ENCODE results near the gene CIPC.
A peak's percentile ranks its signal among the peaks of the same experiment; 100 is the strongest.

CIPC gene

DNA sequence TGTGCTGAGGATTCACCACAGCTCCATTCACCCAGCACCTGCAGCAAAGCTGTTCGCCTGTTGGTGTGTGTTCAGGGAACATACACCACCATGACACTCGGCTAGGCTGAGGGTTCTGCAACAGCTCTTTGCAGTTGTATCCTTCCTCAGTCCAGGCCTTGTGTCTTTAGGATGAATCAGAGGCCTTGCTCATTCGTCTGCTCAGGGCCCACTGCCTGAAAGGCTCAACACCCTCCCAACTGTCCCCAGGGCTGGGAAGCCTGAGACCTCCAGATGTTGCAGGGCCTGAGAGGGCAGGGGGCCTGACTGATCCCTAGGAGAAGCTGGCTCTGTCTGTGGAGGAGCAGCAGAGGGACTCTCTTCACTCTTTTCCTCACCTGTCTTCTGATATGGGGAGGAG lies 32.3 kb downstream of the CIPC start:
- no peak for DNase-seq

DNA sequence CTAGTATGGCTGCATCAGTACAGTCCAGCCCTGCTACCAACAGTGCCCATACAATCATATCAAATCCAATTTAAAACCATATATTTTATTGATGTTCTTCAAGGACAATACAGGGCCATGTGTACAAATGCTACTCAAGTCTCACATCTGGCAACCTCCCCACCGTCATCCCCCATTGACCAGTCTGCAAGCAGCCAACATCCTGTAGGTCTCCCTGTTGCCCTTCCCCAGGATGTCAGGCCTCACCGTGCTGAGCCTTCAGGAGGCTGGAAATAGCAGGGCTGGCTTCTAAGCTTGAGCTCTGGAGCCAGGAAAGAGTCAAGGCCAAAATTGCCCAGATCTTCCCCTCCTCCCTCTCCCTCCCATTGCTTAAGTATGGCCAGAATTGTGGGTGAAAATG lies 33.1 kb downstream of the CIPC start:
- DNase-seq: no peak

DNA sequence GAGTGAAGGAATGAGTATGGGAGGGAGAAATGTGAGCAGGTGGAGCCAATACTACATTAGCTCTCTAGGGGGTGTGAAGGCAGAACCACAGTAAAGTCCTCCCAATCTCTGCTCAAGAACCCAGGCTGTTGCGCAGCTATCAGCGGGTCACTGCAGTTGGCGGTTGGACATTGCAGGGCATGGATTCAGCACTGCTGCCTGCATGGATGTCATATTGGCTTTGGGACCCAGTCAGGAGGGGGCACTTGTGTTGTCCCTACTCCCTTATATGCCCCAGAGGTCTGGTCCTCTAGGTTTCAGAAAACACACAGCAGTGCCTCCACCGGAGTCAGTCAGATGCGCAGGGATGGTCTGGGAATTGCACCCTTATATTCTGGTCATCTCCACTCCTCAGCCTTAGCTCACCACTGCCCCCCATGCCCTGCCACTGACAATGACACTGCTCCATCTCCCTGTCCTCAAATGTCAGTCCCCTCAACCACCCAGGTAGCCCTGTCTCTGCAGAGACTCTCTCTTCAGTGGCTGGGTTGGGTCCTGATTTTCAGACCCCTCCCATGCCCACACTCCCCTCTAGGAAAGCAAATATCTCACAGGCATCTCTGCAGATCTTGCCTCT lies 33.9 kb downstream of the CIPC start:
- DNase-seq: no peak

GRCh38 chr14:77133720-77134338 lies 35.8 kb downstream of the CIPC start:
- DNase-seq: peak; percentile 9

DNA sequence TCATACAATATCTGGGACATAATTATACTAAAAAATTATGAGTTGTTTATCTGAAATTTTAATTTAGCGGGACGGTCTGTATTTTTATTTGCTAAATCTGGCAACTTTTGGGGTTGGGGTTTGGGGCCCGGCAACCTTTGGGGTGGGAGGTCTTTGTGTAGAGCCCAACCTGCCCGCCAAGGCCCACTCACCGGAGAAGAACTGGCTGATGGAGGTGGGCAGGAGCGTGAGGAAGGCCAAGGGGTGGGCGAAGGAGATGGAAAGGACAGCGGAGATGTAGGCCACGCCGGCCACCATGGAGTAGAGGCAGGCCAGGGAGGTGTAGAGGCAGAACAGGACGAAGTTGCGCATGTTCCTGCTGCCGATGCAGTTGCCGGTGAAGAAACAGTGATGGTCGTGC lies 41.0 kb downstream of the CIPC start:
- no peak for DNase-seq

DNA sequence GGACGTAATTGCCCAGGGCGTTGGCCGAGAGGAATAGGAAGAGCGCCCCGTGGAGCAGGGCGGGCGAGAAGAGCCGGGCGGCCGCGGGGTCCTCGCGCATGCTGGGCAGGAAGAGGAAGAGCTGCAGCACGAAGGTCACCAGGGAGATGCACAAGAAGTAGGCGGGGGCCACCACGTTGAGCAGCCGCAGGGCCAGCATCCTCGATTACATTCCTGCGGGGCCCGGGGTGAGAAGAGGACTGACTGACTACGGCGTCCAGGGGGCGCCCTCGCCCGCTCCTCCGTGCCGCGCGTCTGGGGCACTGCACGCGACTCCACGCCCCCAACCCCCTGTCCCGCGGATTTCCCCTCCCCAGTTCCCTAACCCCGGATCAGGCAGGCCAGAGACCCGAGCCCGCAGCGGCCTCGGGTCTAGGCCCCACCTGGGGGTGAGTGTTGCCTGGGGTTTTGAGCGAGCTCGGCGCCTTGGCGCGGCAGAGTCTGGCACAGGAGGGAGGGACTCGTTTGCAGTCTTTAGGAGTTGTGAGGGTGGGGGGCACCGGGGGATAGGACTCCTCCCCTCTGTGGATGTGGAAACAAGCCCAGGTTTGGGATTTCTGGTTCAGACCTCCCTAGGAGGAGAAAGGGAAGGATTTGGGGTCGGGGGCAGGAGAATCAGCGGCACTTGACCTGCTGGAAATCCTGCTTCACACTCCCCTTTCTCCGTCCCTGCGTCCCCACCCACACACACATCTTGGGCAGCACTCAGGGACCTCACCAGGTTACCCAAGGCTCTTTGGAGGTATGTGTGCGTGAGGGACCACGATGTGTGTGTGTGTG lies 41.7 kb downstream of the CIPC start:
- peak; percentile 73 for DNase-seq

GRCh38 chr14:77140359-77141213 lies 42.5 kb downstream of the CIPC start:
- DNase-seq: peak; percentile 45

DNA sequence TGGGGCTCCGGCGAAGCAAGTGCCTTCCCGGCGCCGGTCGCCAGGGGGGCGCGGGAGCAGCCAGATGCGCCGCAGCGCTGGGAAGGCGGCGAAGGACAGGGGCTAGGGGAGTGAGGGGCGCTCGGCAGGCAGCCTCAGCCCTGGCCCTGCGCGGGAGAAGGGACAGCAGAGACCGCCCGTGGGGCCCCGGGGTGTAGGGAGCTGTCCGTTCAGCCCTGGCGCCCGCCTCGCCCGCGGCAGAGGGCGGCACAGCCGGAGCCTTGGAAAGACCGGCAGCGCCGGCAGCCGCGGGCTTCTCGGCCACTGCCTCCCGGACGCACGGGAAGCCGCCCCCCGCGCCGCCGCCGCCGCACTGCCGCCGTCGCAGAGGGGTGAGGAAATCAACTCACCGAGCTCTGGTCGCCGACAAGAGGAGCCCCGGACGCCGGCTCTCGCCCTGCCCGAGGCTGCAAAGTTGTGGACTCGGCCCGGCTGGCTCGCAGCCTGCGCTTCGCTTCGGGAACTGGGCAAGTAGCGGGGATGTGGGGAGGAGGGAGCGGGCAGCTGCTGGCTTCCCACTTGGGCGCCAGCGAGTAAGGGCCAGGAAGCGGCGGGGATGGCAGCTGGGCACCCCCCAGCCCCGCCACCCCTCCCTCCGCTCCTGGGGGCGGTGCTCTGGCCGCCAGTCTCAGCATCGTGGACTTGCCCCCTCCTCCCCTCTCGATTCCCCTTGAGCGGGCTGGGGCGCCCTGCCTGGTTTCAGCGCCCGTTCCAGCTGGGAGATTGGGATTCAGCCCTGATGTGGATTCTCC lies 43.4 kb downstream of the CIPC start, which contains the start of gene ZDHHC22:
TSS of gene ZDHHC22 (minus strand) at position 578 of the 791 bp plus-strand sequence. CDS start 2,053 bp downstream, outside the sequence.
- DNase-seq: peak; percentile 59

GRCh38 chr14:77142005-77142800 lies 44.1 kb downstream of the CIPC start:
- no peak for DNase-seq

DNA sequence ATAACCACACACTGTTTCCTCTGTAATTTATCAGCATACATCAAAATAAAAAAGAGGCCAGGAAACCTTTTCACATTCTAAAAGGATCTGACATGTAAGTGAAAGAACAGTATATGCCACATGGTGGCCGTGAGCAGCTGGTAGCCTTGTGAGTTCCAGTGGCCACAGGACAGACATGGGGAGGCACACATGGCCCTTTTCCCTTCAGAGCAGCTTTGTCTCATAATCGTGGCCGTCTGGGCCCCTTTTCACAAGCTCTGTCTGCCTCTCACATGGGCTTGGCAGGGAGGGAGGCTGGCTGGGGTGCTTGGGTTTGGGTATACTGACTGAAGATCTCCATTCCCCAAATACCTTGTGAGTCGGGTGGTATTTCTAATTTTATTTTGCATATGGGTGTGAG lies 45.0 kb downstream of the CIPC start:
- peak; percentile 23 for DNase-seq

DNA sequence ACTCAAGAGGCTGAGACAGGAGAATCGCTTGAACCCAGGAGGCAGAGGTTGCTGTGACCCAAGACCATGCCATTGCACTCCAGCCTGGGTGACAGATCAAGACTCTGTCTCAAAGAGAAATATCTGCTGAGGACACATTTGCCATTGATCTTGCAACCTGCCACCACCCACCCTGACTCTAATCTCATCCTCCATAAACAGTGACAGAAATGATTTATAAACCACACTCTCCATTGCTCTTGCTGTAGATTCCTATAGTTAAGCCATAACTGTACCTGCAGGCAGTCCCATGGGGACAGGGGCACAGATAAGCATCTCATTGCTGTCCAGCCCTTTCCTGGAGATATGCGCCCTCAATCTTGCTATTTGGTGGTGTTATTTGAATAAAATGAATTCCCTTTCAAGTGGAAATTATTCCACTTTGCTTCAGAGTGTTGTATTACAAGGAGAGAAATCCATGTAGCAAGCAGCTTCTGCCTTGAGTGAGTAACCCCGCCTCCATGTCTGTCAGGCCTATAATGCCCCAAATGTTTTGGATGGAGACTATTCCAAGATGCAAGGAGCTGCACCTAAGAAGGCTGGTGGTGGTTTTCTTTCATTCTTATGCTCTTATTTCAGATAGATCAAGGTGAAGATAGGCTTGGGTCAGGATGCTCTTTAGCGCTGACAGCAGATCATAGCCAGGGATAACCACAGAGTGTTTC lies 46.5 kb downstream of the CIPC start:
- DNase-seq: no peak

DNA sequence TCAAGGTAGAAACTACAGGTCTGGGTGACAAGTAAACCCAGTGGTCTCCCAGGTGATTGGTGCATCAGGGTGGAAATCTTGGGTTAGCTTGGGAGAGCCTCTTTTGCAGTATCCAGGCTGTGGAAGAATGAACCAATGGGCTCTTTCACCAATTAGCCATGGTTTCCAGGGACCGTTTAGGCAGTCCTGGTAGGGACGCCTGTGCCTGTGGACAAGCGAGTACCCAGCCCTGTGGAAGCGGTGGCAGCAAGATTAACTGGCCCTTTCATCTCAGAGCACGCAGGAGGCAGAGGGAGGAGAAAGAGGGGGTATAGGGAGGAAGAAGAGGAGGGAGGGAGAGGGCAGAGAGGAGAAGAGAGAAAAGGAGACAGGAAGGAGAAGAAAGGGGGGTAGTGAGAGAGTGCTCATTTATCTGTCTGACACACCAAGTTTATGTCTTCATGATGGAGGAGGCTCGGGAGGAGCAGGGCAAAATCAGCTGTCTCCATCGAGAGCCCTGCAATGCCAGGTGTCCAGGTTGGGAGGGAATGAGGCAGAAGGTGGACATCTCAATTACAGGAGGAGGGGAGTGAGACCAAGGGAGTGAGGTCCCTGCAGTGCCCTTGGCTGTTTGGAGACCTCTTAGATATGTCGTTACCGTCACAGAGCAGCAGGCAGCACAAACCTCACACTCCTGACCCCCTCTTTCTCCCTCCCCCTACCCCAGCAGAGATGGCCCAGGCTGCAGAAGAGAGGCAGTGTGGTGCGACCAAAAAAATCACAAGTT lies 48.1 kb downstream of the CIPC start:
- DNase-seq: no peak

GRCh38 chr14:77148510-77149231 lies 50.6 kb downstream of the CIPC start:
- peak; percentile 73 for DNase-seq

GRCh38 chr14:77151245-77151644 lies 53.2 kb downstream of the CIPC start:
- DNase-seq: peak; percentile 43

DNA sequence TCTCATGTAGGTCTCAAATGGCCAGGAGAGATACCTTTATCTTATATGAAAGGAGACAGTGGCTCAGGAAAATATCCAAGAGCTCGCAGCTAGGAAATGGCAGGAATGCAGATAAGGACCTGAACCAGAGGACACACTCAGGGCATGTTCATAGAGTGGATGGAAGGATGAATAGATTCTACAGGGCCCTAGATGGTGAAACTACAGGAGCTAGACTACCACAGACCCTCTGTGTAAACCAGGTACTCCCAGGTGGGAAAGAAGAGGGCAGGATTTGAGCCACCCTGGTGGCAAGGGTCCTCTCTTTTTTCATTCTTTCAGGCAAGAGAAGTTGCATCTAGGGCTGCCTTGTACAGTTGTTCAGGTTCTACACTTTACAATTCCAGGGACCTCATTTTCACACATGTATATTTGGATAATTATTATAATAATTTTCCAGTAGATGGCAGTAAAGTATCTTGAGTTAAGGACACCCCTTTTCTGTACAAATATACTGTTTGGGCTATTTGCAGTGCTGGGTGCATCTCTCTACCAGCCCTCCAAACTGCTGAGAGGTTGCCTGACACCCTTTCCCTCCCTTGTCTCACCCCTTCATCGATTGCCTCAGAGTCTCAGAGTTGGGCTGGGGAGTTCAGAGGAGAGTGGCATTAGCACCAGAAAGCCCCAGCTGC lies 54.0 kb downstream of the CIPC start:
- peak; percentile 80 for DNase-seq

GRCh38 chr14:77153802-77154201 lies 55.7 kb downstream of the CIPC start:
- no peak for DNase-seq

DNA sequence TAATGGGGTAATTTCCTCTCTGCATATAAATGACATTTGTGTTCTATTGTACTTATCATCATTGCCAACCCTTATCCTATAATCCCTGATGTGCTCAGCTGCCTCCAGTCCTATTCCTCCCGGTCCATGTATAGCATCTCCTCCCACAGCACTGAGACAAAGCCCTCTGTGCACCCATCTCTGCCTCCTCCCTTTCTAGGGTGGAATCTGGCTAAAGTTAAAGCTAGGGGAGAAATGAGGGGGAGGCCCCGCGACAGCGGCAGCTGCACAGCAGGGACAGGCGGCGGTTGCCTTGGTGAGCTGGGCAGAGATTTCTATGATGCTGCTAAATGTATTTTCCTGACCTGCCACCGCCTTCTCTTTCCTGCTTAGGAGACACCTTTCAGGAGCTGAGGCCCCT lies 56.4 kb downstream of the CIPC start:
- no peak for DNase-seq

- no peak for DNase-seq
These were observed 57.0 kb downstream of the CIPC start for GRCh38 chr14:77155083-77155482.

DNA sequence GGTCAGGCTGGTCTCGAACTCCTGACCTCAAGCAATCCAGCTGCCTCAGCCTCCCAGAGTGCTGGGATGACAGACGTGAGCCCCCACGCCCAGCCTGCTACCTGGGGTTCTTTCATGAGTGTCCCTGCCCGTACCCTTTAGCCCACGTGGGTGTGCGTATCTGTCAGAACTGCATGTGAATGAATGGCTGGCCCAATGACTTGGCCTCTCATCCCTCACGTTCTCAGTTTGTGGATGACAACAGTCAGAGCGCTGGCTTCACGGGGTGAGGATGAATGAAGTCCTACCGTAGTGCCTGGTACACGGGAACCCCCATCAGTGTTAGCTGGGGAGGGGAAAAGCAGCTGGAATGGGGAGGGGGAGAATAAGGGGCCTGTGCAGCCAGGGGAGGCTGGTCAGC lies 59.7 kb downstream of the CIPC start:
- DNase-seq: no peak

All from DMS53 (cell line).